Forelimb muscle (tissue), 1 donor: ENCODE results near the gene TLR2. TPM values are rescaled to one million over a fixed set of nuclear protein-coding genes. Genes with fewer than 3 reads are reported as not detected.
"Not testable (repeated sequence)": the region's sequence is repeated elsewhere in the genome, so short reads cannot be mapped to it uniquely, and the experiment has no call there.

Experiments
- DNase-seq: peaks from one replicate; pipeline ENCODE4 v3.0.0-alpha.2; 2013; ENCODE audit warnings: low read depth
- polyA plus RNA-seq: library from polyadenylated mRNA; unstranded; fragments of 120-200 nt; gene quantifications from one replicate; pipeline ENCODE4 v1.2.1, GENCODE V29; 2013; ENCODE audit not compliant: insufficient read length

TLR2 gene
- polyA plus RNA-seq, 1 donor, result 2.2 TPM

GRCh38 chr4:153655928-153656327, 28.2 kb upstream of the TLR2 start:
- DNase-seq, result no peak

DNA sequence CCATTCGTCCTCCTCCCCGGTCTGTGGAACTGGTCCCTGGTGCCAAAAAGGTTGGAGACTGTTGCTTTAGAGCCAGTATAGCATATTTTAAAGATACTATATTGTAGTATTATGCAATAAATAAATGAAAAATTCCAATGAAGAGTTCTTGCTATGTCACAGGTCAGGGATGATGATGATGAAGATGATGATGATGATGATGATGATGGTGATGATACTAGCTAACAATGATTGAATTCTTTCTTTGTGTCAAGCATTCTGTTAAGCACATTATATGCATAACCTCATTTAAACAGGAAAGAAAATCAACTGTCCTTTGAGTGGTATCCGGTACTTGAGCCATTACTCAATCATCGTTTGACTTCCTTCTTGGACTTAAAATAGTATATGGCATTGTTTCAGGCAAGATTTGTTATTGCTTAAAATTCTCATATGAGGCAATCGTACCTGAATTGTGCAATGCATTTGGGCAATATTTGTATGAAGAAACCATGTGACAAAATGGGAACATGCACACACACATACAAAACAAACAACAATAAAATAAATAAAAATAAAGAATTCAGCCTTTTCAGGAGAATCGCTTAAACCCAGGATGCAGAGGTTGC, 22.8 kb upstream of the TLR2 start:
- DNase-seq, result no peak

DNA sequence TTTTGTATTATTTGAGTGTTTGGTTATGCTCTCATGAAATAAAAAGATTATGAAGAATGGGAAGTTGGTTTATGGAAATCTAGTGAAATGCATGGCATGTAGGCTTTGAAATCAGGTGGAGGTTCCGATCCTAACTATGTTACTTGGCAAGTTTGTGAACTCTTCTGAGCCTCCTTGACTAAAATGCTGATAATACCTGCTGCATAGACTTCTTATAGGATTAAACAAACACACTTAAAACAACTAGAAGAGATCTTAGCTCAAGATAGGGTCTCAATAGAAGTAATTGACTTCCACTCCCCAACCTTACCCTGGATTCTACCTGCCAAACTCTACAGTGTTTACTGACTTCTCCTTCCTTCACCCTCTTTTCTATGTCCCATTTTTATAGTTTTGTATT, 22.2 kb upstream of the TLR2 start:
- DNase-seq, result no peak

DNA sequence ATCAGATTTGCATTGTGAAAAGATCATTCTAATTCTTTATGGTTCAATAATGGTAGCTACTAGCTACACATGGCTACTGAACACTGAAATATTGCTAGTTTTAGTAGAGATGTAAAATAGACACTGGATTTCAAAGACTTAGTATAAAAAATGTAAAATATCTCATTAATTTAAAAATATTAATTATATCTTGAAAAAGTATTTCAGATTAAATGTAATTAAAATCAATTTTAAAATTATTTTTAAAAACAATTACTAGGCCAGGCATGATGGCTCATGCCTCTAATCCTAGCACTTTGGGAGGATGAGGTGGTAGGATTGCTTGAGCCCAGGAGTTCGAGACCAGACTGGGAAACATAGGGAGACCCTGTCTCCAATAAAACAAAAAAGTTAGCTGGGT, 20.4 kb upstream of the TLR2 start:
- DNase-seq, result no peak

DNA sequence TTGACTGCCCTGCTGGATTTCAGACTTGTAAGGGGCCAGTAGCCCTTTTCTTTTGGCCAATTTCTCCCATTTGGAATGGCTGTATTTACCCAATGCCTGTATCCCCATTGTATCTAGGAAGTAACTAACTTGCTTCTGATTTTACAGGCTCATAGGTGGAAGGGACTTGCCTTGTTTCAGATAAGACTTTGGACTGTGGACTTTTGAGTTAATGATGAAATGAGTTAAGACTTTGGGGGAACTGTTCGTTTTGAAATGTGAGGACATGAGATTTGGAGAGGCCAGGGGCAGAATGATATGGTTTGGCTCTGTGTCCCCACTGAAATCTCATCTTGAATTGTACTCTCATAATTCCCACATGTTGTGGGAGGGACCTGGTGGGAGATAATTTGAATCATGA, 17.6 kb upstream of the TLR2 start:
- not testable (repeated sequence) for DNase-seq

DNA sequence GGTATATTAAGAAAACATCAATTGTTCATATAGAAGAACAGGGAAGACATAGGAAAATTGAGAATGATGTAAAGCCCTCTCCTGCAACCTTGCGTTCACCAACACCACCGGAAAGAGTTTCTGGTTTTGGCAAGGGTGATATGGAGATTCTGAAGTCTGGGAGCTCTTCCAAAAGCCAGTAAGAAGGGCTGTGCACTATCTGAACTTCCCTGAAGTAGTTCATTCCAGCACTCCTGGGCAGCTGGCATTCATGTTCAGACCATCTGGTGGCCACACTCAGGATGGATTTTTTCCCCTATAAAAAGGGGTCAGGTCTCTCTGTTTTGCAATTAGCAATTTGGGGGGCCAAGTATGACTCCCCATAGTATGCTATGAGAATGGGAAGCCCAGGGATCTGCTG, 15.4 kb upstream of the TLR2 start:
- no peak for DNase-seq

DNA sequence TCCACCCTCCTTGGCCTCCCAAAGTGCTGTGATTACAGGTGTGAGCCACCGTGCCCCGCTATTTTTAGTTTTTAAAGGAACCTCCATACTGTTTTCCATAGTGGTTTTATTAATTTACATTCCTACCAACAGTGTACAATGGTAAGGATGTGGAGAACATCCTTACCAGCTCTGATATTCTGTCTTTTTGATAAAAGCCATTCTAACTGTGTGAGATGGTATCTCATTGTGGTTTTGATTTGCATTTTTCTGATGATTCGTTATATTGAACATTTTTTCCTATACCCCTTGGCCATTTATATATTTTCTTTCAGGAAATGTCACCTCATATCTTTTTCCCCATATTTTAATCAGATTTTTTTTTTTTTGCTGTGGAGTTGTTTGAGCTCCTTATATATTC, 14.2 kb upstream of the TLR2 start:
- no peak for DNase-seq

GRCh38 chr4:153676486-153676885, 7.6 kb upstream of the TLR2 start:
- DNase-seq, result no peak

DNA sequence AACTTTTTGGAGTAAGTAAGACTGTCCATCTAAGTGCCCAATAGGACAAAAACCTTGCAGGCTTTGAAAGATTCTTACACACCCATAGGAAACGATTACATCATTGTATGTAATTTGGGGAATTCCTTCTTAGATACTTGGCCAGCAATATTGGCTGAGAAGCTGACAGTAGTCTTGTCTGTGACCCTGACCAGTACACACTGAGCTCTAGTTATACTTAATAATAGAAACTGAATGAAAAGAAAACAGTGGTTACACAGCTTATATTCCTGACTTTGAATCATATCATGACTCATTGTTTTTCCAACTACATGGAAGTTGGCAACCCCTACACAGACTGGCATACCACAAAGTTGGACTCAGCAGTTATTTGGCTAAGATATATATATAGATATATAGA, 7.1 kb upstream of the TLR2 start:
- no peak for DNase-seq

GRCh38 chr4:153679486-153679885, 4.6 kb upstream of the TLR2 start:
- DNase-seq, result no peak

- DNase-seq, result no peak
Measured at GRCh38 chr4:153683763-153684181, 308 bp upstream of the TLR2 start.

DNA sequence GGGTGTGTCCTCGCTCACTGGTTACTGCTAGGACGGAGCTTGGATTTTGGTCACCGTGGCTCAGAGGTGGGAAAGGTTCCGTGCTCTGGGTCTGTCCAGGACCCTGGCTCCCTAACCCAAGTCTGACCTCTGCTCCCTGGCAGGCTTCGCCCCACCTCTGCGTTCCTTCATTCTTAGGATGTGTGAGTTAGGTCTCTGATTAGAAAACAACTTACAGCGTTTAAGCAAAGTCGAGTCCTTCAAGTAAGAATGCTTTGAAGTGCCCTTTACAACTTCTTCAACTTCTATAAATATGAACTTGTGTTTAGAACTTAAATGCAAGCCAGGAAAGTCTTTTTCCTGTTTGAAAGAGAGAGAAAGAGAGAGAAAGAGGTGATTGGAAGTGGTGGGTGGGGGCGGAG, 891 bp downstream of the TLR2 start:
- no peak for DNase-seq

DNA sequence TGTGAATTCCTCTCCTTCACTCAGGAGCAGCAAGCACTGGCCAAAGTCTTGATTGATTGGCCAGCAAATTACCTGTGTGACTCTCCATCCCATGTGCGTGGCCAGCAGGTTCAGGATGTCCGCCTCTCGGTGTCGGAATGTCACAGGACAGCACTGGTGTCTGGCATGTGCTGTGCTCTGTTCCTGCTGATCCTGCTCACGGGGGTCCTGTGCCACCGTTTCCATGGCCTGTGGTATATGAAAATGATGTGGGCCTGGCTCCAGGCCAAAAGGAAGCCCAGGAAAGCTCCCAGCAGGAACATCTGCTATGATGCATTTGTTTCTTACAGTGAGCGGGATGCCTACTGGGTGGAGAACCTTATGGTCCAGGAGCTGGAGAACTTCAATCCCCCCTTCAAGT, 20.4 kb downstream of the TLR2 start:
- DNase-seq, result no peak

DNA sequence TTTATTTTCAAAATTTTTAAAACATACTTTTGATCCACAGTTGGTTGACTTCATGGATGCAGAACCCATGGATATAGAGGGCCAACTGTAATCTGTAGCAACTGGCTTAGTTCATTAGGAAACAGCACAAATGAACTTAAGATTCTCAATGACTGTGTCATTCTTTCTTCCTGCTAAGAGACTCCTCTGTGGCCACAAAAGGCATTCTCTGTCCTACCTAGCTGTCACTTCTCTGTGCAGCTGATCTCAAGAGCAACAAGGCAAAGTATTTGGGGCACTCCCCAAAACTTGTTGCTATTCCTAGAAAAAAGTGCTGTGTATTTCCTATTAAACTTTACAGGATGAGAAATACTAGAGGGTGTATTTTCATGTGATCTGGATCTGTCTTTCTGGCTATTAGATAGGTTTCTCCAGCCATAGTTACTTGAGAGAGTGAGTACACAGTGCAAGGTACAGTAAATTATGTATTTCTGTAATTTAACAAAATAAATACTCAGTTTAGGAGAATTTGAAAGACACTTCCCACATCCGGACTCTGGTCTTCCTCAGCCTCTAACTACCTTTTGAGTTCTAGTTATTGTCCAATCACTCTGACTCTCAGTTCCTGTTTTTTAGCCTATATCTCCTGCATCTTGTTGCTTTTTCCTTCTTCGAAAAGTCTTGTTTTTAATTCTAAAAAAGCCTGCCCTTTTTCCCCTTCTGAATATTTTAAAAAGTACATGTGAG, 21.8 kb downstream of the TLR2 start:
- no peak for DNase-seq

DNA sequence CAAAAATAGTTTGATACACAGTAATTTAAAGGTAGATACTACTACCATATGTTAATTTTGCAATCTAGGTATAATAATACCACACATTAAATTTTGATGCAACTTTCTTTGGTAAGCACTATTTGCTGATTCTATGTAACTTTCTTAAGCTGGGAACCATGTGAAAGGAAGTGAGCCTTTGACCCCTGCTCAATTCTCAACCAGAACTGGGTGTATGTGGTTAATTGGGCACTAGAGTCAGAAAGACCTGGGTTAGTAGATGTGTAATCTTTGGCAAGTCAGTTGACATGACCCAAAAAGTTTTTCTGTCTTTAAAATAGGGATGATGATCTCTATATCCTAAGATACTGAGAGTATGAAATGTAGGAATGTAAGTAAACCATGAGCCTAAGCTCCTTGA, 22.4 kb downstream of the TLR2 start:
- no peak for DNase-seq

- no peak for DNase-seq
Measured at GRCh38 chr4:153710681-153711080, 26.6 kb downstream of the TLR2 start.

GRCh38 chr4:153713866-153714646, 30.0 kb downstream of the TLR2 start:
- DNase-seq, result no peak

GRCh38 chr4:153722036-153722435, 38.0 kb downstream of the TLR2 start:
- DNase-seq, result no peak

DNA sequence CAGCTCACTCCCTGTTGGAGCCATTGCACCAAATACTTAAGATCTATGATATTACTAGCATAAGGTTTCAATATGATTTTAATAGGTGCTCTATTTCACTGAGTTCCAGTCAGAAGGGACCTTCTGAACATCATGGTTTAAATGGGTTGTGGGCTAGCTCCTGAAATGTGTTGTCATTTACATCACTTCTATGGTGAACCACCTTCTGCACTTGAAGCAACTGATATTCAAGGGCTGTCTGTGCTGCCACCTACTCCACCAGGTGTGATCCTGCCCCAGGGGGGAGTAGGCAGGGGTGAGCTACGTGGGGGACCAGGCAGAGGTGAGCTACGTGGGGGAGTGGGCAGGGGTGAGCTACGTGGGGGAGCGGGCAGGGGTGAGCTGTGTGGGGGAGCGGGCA, 40.5 kb downstream of the TLR2 start:
- DNase-seq, result no peak

DNA sequence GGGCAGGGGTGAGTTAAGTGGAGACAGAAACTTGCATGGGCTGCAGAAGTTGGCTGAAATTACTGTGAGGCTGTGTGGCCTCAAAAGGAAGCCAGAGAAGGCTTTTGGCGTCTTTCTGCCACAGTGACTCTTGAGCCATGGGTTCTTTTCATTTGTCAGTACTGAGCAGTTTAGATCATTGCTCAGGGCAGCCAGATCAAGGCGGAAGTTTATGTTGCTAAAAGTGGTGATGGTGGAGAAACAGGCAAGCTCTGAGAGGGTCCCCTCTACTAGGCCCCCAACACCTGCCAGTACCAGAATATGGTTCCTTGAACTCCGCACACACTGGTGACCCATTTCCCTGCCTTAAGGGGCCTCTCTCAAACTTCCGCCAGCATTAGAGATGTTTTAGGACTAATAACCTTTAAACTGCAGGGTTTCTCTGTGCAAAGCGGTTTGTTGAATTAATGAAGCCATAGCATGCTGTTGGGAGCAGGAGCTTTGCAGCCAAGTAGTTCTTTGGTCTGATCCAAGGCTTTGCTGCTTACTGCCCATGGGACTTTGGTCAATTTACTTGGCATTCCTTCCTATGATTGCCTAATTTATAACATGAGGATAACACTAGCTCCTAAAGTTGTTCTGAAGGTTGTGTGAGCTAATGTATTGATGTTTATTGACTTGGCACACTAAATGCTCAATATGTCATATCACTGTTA, 41.2 kb downstream of the TLR2 start:
- peak; percentile 43 for DNase-seq

DNA sequence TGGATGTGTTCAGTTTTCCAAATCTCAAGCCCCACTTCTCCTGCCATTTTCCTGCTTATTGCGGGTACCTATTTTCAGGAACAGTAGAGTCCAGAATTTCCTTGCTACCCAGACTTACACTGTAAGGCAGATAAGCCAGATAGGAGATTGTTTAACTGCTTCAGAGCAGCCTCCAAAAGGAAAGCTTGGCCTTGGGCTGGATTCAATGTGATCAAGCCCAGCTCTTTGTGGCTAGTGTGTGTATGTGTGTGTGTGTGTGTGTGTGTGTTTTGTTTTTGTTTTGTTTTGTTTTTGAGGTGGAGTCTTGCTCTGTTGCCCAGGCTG, 41.7 kb downstream of the TLR2 start:
- no peak for DNase-seq

DNA sequence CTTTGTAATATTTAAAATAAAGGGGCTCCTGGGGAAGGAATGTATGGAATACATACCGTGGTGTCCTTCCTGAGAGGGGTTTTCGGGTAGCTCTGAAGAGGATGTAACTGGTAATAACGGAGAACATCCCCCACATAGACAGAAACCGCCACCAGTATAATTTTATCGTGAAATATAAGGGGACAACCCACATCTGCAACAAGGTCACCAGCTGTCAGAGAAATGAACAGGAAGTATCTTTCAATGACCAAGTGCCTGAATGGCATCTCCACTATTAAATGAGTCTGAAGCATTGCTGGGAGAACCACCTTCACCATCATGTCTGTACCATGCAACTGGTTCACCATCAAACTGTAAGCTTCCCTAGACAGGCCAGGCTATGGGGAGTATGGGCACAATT, 44.1 kb downstream of the TLR2 start:
- no peak for DNase-seq

- DNase-seq, result no peak
Measured at GRCh38 chr4:153728660-153729059, 44.6 kb downstream of the TLR2 start.
